Testis (tissue), 3 donors: Measurements from ENCODE around the gene MYLIP. TPM values are rescaled to one million over a fixed set of nuclear protein-coding genes. Genes with fewer than 3 reads are reported as not detected.

Source experiments
- DNase-seq: peaks from one replicate; pipeline ENCODE4 v3.0.0-alpha.2; 2019
- H3K27ac ChIP-seq, 2 donors: fragments of 200-600 bp; sonication (generic); one replicate each; pipeline ENCODE4 v1.5.1; 2019
- H3K27me3 ChIP-seq: fragments of 200-600 bp; sonication (generic); one replicate; pipeline ENCODE4 v1.5.1; 2019
- H3K36me3 ChIP-seq: fragments of 200-600 bp; sonication (generic); one replicate; pipeline ENCODE4 v1.5.1; 2017; ENCODE audit warnings: low read depth; ENCODE audit errors: missing control alignments
- H3K4me1 ChIP-seq: fragments of 200-600 bp; sonication (generic); one replicate; pipeline ENCODE4 v1.5.1; 2019
- H3K4me3 ChIP-seq, 2 donors: fragments of 200-600 bp; sonication (generic); one replicate each; pipeline ENCODE4 v1.5.1; 2017 to 2019
- H3K9me3 ChIP-seq: fragments of 200-600 bp; sonication (generic); one replicate; pipeline ENCODE4 v1.5.1; 2017
- POLR2A ChIP-seq: fragments of 450-650 bp; IDR thresholded peaks from one replicate; pipeline ENCODE4 v1.6.1; 2017; ENCODE audit warnings: antibody characterized with exemption, mild to moderate bottlenecking, moderate library complexity
- WGBS, 2 donors: methylation state at CpG; one replicate each; pipeline ENCODE4 v1.1.5; 2018; 5-methylcytosine and 5-hydroxymethylcytosine counted together
- intact Hi-C: fragments of 100-400 bp; cut with DNase I; formaldehyde crosslinking; loops from one replicate; pipeline ENCODE4 v1.15.1; 2023; ENCODE audit warnings: low total_unique reads
- polyA plus RNA-seq: library from polyadenylated mRNA; stranded (reverse); fragments of 350-450 nt; fragmentation: Illumina TruSeq; extraction: RNeasy Lipid Tissue Mini Kit (QIAGEN cat#74804); gene quantifications from one replicate; pipeline ENCODE4 v1.2.3, GENCODE V29; 2014; ENCODE audit warnings: low read depth, low replicate concordance; ENCODE audit not compliant: insufficient read depth
- total RNA-seq, 2 donors: library from RNA; depleted of rRNA; stranded (reverse); fragments of >200 nt; gene quantifications; one replicate each; pipeline ENCODE4 v1.2.3, GENCODE V29; 2016
- TF ChIP-seq, protein P1 (sequence below), 3 experiments: fragments of 450-650 bp in 2 of 3; fragments of 200-600 bp in 1 of 3; sonication (generic) in 1 of 3; IDR thresholded peaks; one replicate each; pipeline ENCODE4 v1.5.1; 2016 to 2019; ENCODE audit warnings: antibody characterized with exemption in 3 of 3, mild to moderate bottlenecking in 2 of 3, moderate library complexity in 1 of 3

Gene MYLIP
- total and polyA plus RNA-seq, 3 donors from 2014 or later = 39.1 to 48.1 (median 45.0) TPM

DNA sequence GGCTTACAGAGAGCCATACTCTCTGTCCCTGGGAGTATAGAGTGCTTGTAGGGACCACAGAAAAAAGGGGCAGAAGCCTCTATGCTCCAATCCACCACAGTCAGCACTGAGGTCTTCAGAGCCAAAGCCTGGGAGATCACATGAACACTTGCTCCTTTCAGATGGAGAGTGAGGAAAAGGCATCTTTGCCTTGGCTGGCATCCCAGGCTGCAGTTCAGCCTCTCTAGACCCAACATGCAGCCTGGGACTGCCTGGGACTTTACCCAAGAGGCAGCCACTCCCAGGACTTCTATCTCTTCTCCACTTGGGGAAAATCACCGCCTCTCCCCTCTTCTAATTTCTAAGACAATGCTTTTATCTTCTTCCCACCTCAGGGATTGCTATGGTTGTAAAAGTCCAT lies 46.5 kb upstream of the MYLIP start:
- DNase-seq = no peak
- Histone ChIP-seq H3K27me3 (no peaks in the 10 kb centered on the region), H3K27ac (no peak overlapping the region), H3K9me3 (no peaks in the 10 kb centered on the region), H3K4me3 (no peak overlapping the region), H3K4me1 (no peaks in the 10 kb centered on the region), H3K36me3 (no peaks in the 10 kb centered on the region)
- 88 to 95% methylated on average over 1 of the region's 1 CpG for WGBS, 2 donors
- TF ChIP-seq, protein P1, sequence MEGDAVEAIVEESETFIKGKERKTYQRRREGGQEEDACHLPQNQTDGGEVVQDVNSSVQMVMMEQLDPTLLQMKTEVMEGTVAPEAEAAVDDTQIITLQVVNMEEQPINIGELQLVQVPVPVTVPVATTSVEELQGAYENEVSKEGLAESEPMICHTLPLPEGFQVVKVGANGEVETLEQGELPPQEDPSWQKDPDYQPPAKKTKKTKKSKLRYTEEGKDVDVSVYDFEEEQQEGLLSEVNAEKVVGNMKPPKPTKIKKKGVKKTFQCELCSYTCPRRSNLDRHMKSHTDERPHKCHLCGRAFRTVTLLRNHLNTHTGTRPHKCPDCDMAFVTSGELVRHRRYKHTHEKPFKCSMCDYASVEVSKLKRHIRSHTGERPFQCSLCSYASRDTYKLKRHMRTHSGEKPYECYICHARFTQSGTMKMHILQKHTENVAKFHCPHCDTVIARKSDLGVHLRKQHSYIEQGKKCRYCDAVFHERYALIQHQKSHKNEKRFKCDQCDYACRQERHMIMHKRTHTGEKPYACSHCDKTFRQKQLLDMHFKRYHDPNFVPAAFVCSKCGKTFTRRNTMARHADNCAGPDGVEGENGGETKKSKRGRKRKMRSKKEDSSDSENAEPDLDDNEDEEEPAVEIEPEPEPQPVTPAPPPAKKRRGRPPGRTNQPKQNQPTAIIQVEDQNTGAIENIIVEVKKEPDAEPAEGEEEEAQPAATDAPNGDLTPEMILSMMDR (IDR thresholded peaks at IDR 0.05) = no peak
- no peak for TF ChIP-seq POLR2A
- intact Hi-C loops = no loop called here

DNA sequence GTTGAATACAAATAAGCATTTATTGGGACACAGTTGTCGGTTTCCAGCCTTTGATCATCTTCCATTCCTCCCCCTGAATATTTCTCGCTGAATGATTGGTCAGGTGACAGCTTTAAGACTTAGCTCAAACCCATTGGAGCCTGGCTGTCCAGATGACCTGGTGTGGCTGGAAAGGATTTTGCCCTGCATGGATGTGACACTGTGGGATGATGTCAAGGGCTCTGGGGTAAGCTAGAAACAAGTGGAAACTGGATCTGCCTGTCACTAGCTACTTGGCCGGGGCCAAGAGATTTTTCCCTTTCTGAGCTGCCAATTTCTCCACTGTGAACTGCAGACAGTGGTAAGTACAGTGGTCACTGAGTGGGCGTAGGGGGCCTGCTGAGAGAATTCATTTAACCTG lies 41.9 kb upstream of the MYLIP start:
- 70 to 81% methylated on average over 4 of the region's 4 CpGs for WGBS, 2 donors

DNA sequence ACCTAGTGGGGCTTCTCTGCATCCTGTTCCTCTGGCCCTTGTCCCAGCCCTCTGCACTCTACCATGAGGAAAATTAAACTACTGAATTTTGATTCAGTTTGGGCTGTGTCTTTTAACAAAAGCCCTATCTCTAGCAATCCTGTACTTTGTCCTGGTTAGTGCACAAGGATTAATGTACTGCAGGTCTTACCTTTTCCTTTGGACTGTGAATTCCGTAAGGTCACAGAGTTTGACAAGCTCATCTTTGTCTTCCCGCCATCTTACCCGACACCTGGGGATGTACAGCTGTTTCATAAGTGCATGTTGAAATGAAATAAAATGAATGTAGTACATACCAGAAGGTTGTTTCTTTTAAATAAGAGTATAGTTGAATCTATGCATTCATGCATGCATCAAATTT lies 41.5 kb upstream of the MYLIP start:
- no peak for DNase-seq
- Histone ChIP-seq H3K4me1 (no peaks in the 10 kb centered on the region), H3K9me3 (no peaks in the 10 kb centered on the region), H3K27me3 (no peaks in the 10 kb centered on the region), H3K4me3 (no peak overlapping the region), H3K36me3 (no peaks in the 10 kb centered on the region), H3K27ac (no peak overlapping the region)
- no peak for TF ChIP-seq POLR2A
- TF ChIP-seq, protein P1 (IDR thresholded peaks at IDR 0.05) = no peak
- WGBS, 2 donors = 93 to 95% methylated on average over 3 of the region's 3 CpGs
- intact Hi-C loops = no loop called here

More for the DNA sequence above, 41.9 kb upstream of the MYLIP start:
- DNase-seq = no peak
- Histone ChIP-seq H3K4me1 (no peaks in the 10 kb centered on the region), H3K27ac (no peak overlapping the region), H3K9me3 (no peaks in the 10 kb centered on the region), H3K27me3 (no peaks in the 10 kb centered on the region), H3K36me3 (no peaks in the 10 kb centered on the region), H3K4me3 (no peak overlapping the region)
- intact Hi-C loops = no loop called here
- TF ChIP-seq, protein P1 (IDR thresholded peaks at IDR 0.05) = no peak
- TF ChIP-seq POLR2A = no peak

DNA sequence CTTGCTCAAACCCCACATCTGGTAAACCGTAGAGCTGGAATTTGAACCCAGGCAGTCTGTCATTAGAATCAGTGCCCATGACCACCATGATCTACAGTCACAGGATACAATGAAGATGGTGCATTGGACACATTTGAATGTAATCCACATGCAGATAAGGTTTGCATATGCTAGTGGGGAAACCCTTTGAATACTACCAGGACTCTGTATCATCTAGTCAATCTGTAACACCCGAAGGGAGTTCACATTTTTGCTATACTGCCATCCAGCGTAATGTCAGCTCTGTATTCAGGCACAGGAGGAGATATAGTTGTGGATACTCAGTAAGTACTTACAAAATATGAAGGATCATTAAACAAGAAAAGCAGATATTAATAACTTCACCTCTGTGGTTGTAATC lies 40.5 kb upstream of the MYLIP start:
- Histone ChIP-seq H3K4me1 (no peaks in the 10 kb centered on the region), H3K36me3 (no peaks in the 10 kb centered on the region), H3K9me3 (no peaks in the 10 kb centered on the region), H3K27ac (no peak overlapping the region), H3K27me3 (no peaks in the 10 kb centered on the region), H3K4me3 (no peak overlapping the region)
- DNase-seq = no peak
- intact Hi-C loops = no loop called here
- WGBS, 2 donors = 93 to 97% methylated on average over 3 of the region's 3 CpGs
- TF ChIP-seq, protein P1 (IDR thresholded peaks at IDR 0.05) = no peak
- no peak for TF ChIP-seq POLR2A

DNA sequence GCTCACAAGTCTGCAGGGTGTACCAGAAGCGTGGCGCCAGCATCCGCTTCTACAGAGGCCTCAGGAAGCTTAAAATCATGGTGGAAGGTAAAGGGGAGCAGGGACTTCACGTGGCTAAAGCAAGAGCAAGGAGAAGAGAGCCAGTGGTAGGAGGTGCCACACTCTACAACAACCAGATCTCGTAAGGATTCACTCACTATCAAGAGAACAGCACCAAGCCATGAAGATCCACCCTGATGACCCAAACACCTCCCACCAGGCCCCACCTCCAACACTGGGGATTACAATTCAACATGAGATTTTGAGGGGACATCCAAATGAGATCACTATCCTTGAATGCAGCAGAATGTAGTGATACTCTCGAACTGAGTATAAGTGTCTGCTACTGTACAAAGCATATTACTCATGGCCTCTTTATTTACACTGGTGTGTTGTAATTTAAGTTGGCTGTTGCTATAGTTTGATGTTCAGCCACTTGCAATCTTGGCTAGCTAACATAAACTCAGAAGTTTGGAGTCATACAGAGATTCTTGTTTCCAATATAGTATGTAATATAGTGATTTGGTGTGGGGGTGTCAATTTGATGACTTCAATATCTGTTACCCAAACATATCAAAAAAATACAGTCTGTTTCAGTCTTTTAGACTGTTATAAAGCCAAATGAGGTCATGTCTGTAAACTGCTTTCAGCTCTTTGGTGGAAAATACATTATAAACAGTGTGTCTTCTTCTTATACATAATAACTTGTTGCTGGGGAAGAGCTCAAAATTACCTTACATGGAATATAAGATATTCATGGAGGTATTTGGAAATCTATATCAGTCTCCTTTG lies 39.4 kb upstream of the MYLIP start:
- intact Hi-C loops = no loop called here
- TF ChIP-seq, protein P1 (IDR thresholded peaks at IDR 0.05) = no peak
- TF ChIP-seq POLR2A = no peak
- WGBS, 2 donors = 85 to 95% methylated on average over 6 of the region's 6 CpGs
- H3K27ac ChIP-seq = no peak overlapping the region
- DNase-seq = no peak
- no peaks in the 10 kb centered on the region for H3K36me3 ChIP-seq
- no peaks in the 10 kb centered on the region for H3K9me3 ChIP-seq
- H3K4me1 ChIP-seq = no peaks in the 10 kb centered on the region
- H3K4me3 ChIP-seq = no peak overlapping the region
- H3K27me3 ChIP-seq = no peaks in the 10 kb centered on the region
